T-helper 2 cell treated with Interferon-gamma antibody and Interleukin-4, amounts not matched to agents 100 ng/mL and 5 ng/mL, for 36 hours (primary cell): ENCODE measurements around the gene SLC22A3. TPM values are rescaled to one million over a fixed set of nuclear protein-coding genes. Genes with fewer than 3 reads are reported as not detected.
"Not testable (repeated sequence)": the region's sequence is repeated elsewhere in the genome, so short reads cannot be mapped to it uniquely, and the experiment has no call there.

Experiments used
- intact Hi-C: fragments of 100-400 bp; cut with micrococcal nuclease; formaldehyde crosslinking; loops from one replicate; pipeline ENCODE4 v1.15.1; 2023
- total RNA-seq: library from RNA; stranded (reverse); gene quantifications from 2 replicates; pipeline ENCODE4 v1.2.3, GENCODE V29; 2022

Gene SLC22A3
- total RNA-seq = not detected in 2 replicates

GRCh38 chr6:160348223-160349019 is at the start of gene SLC22A3:
SLC22A3 (plus strand) TSS chr6:160348378; CDS start chr6:160348420, 42 bp downstream.
- intact Hi-C loops = no loop called here

- intact Hi-C loops = no loop called here
These were observed 48.6 kb upstream of the SLC22A3 start for GRCh38 chr6:160299559-160299958.

- intact Hi-C loops = no loop called here
These were observed 48.0 kb upstream of the SLC22A3 start for GRCh38 chr6:160300076-160300695.

- intact Hi-C loops = no loop called here
These were observed 46.8 kb upstream of the SLC22A3 start for GRCh38 chr6:160301339-160301738.

GRCh38 chr6:160302431-160303082 is 45.6 kb upstream of the SLC22A3 start:
- intact Hi-C loops = not testable (repeated sequence)

GRCh38 chr6:160303806-160304205 is 44.4 kb upstream of the SLC22A3 start:
- intact Hi-C loops = no loop called here

GRCh38 chr6:160305926-160306713 is 42.1 kb upstream of the SLC22A3 start:
- intact Hi-C loops = no loop called here

- intact Hi-C loops = no loop called here
These were observed 38.5 kb upstream of the SLC22A3 start for GRCh38 chr6:160309718-160310117.

- intact Hi-C loops = no loop called here
These were observed 35.3 kb upstream of the SLC22A3 start for GRCh38 chr6:160312900-160313299.

GRCh38 chr6:160315310-160315709 is 32.9 kb upstream of the SLC22A3 start:
- intact Hi-C loops = no loop called here

GRCh38 chr6:160316261-160316660 is 31.9 kb upstream of the SLC22A3 start:
- intact Hi-C loops = no loop called here

GRCh38 chr6:160319246-160319645 is 28.9 kb upstream of the SLC22A3 start:
- intact Hi-C loops = no loop called here

GRCh38 chr6:160321729-160322505 is 26.3 kb upstream of the SLC22A3 start:
- intact Hi-C loops = no loop called here

GRCh38 chr6:160327981-160328380 is 20.2 kb upstream of the SLC22A3 start:
- intact Hi-C loops = no loop called here

GRCh38 chr6:160328447-160328846 is 19.7 kb upstream of the SLC22A3 start:
- intact Hi-C loops = no loop called here

GRCh38 chr6:160329188-160329587 is 19.0 kb upstream of the SLC22A3 start:
- intact Hi-C loops = no loop called here

GRCh38 chr6:160330619-160331018 is 17.6 kb upstream of the SLC22A3 start:
- intact Hi-C loops = no loop called here

- intact Hi-C loops = no loop called here
These were observed 17.0 kb upstream of the SLC22A3 start for GRCh38 chr6:160331204-160331603.

GRCh38 chr6:160331753-160332152 is 16.4 kb upstream of the SLC22A3 start:
- intact Hi-C loops = no loop called here

- intact Hi-C loops = no loop called here
These were observed 15.1 kb upstream of the SLC22A3 start for GRCh38 chr6:160333101-160333500.

- intact Hi-C loops = no loop called here
These were observed 14.3 kb upstream of the SLC22A3 start for GRCh38 chr6:160333841-160334240.
